Spleen (tissue), 11 donors: ENCODE data around the gene PRKAA2. TPM values are rescaled to one million over a fixed set of nuclear protein-coding genes. Genes with fewer than 3 reads are reported as not detected.

Experiments
- DNase-seq: peaks from one replicate; pipeline ENCODE4 v3.0.0-alpha.2; 2020
- H3K27ac ChIP-seq, 8 donors: fragments of 200-600 bp; sonication (generic) in 7 of 8; 1 replicate in 4 of 8; 2 replicates in 4 of 8; pipeline versions ENCODE4 v1.5.0 to v1.8.0; 2016 to 2021; ENCODE audit warnings: inconsistent platforms in 4 of 8, mild to moderate bottlenecking in 4 of 8, moderate library complexity in 1 of 8
- H3K27me3 ChIP-seq, 7 donors: fragments of 200-600 bp; sonication (generic) in 6 of 7; replicated peaks in 1 of 7; 1 replicate in 4 of 7; 2 replicates in 3 of 7; pipeline versions ENCODE4 v1.5.0 to v1.8.0; 2016 to 2021; ENCODE audit warnings: inconsistent platforms in 3 of 7, mild to moderate bottlenecking in 1 of 7
- H3K36me3 ChIP-seq, 6 donors: fragments of 200-600 bp; sonication (generic) in 5 of 6; 1 replicate in 4 of 6; 2 replicates in 2 of 6; pipeline versions ENCODE4 v1.5.0 to v1.8.0; 2016 to 2021; ENCODE audit warnings: inconsistent platforms in 2 of 6
- H3K4me1 ChIP-seq, 6 donors: fragments of 200-600 bp; sonication (generic) in 5 of 6; 1 replicate in 3 of 6; 2 replicates in 3 of 6; pipeline versions ENCODE4 v1.5.0 to v1.8.0; 2016 to 2021; ENCODE audit warnings: inconsistent platforms in 3 of 6
- H3K4me3 ChIP-seq, 8 donors: fragments of 200-600 bp; sonication (generic) in 7 of 8; 1 replicate in 4 of 8; 2 replicates in 4 of 8; pipeline versions ENCODE4 v1.5.0 to v1.8.0; 2016 to 2021; ENCODE audit warnings: inconsistent platforms in 4 of 8, mild to moderate bottlenecking in 4 of 8, moderate library complexity in 2 of 8
- H3K9me3 ChIP-seq, 8 donors: fragments of 200-600 bp; sonication (generic) in 7 of 8; 1 replicate in 4 of 8; 2 replicates in 4 of 8; pipeline versions ENCODE4 v1.5.0 to v1.8.0; 2016 to 2021; ENCODE audit warnings: inconsistent platforms in 4 of 8
- POLR2A ChIP-seq, 3 donors: fragments of 450-650 bp; IDR thresholded peaks; one replicate each; pipeline ENCODE4 v1.5.1; 2017; ENCODE audit warnings: antibody characterized with exemption in 3 of 3, mild to moderate bottlenecking in 1 of 3
- POLR2AphosphoS5 ChIP-seq, 3 donors: sonication (generic); formaldehyde crosslinking; IDR thresholded peaks; one replicate each; pipeline ENCODE4 v1.5.1; 2017; ENCODE audit warnings: antibody characterized with exemption in 3 of 3
- WGBS, 5 donors: extraction: QIAGEN DNeasy Blood & Tissue Kit in 3 of 5; methylation state at CpG; one replicate each; pipeline versions ENCODE4 v1.1.5 to v1.1.7; 2013 to 2018; 5-methylcytosine and 5-hydroxymethylcytosine counted together
- intact Hi-C: fragments of 100-400 bp; cut with DNase I; formaldehyde crosslinking; loops from one replicate; pipeline ENCODE4 v1.15.0; 2023; ENCODE audit warnings: low total_unique reads
- polyA plus RNA-seq, 3 donors: library from polyadenylated mRNA; stranded (reverse); fragments of 200-250 nt; gene quantifications; one replicate each; pipeline ENCODE4 v1.2.1, GENCODE V29; 2013
- small RNA-seq, 4 donors: library from RNA; depleted of rRNA; stranded (forward); fragments of <200 nt; gene quantifications; one replicate each; pipeline ENCODE3, GENCODE V24; 2016
- total RNA-seq, 7 donors: library from RNA; depleted of rRNA in 3 of 7; stranded (reverse); fragments of >200 nt in 3 of 7; fragmentation: NEBNext Ultra II Directional in 4 of 7; extraction: Animal tissue kit (Norgen Biotek cat#: 25700) in 4 of 7; gene quantifications; one replicate each; pipeline versions ENCODE4 v1.1.0 to v1.2.1, GENCODE V29; 2016 to 2021
- TF ChIP-seq, protein P1 (sequence below), 11 experiments: fragments of 200-600 bp in 7 of 11; fragments of 450-650 bp in 4 of 11; sonication (generic) in 4 of 11; IDR thresholded peaks in 8 of 11; conservative IDR thresholded peaks in 3 of 11; 1 replicate in 7 of 11; 2 replicates in 4 of 11; pipeline versions ENCODE4 v1.4.0 to v1.8.0; 2016 to 2021; ENCODE audit warnings: antibody characterized with exemption in 11 of 11, inconsistent platforms in 4 of 11, mild to moderate bottlenecking in 1 of 11
- donor health status: healthy with polysubstance abuse.
- donor health status: DM: no; HTN: no; CAD: no; lungs with moderate emphysema.
- donor health status: DM: no; HTN: no; CAD: no.
- donor health status: Bipolar disorder and iron deficiency.
- donor health status: healthy.
- donor health status: DM: no; HTN: no; CAD: no.
- donor health status: DM: yes; HTN: yes; CAD: no.

Gene PRKAA2
- total and polyA plus RNA-seq, 10 donors = 0.24 to 6.0 (median 3.1) TPM

GRCh38 chr1:56754708-56755479 is 109.8 kb downstream of the PRKAA2 start:
- WGBS, 5 donors = 46 to 56% (median 52%) methylated on average over 1 of the region's 1 CpG
- Histone ChIP-seq H3K4me1 (peaks cover 0 to 10% (median 0%) of the 10 kb centered on the region in 6 donors), H3K27ac (no peak overlapping the region), H3K27me3 (peaks cover 0 to 22% (median 0%) of the 10 kb centered on the region in 7 donors), H3K4me3 (no peak overlapping the region), H3K9me3 (no peaks in the 10 kb centered on the region), H3K36me3 (no peaks in the 10 kb centered on the region)
- intact Hi-C loops = no loop called here
- TF ChIP-seq POLR2AphosphoS5 (IDR thresholded peaks at IDR 0.05) (no peak), POLR2A (IDR thresholded peaks at IDR 0.05) (no peak)
- no peak for DNase-seq

GRCh38 chr1:56755911-56756310 is 110.8 kb downstream of the PRKAA2 start:
- peaks cover 0 to 10% (median 0%) of the 10 kb centered on the region in 6 donors for H3K4me1 ChIP-seq
- intact Hi-C loops = no loop called here
- H3K4me3 ChIP-seq = no peak overlapping the region
- TF ChIP-seq, protein P1, sequence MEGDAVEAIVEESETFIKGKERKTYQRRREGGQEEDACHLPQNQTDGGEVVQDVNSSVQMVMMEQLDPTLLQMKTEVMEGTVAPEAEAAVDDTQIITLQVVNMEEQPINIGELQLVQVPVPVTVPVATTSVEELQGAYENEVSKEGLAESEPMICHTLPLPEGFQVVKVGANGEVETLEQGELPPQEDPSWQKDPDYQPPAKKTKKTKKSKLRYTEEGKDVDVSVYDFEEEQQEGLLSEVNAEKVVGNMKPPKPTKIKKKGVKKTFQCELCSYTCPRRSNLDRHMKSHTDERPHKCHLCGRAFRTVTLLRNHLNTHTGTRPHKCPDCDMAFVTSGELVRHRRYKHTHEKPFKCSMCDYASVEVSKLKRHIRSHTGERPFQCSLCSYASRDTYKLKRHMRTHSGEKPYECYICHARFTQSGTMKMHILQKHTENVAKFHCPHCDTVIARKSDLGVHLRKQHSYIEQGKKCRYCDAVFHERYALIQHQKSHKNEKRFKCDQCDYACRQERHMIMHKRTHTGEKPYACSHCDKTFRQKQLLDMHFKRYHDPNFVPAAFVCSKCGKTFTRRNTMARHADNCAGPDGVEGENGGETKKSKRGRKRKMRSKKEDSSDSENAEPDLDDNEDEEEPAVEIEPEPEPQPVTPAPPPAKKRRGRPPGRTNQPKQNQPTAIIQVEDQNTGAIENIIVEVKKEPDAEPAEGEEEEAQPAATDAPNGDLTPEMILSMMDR (IDR thresholded peaks at IDR 0.05 in 8 of 11, conservative IDR thresholded peaks at IDR 0.05 in 3 of 11) = no peak
- TF ChIP-seq POLR2AphosphoS5 (IDR thresholded peaks at IDR 0.05) (no peak), POLR2A (IDR thresholded peaks at IDR 0.05) (no peak)
- H3K9me3 ChIP-seq = no peaks in the 10 kb centered on the region
- peaks cover 0 to 22% (median 0%) of the 10 kb centered on the region in 7 donors for H3K27me3 ChIP-seq
- 58 to 94% (median 91%) methylated on average over 2 of the region's 2 CpGs for WGBS, 5 donors
- no peak overlapping the region for H3K27ac ChIP-seq
- no peaks in the 10 kb centered on the region for H3K36me3 ChIP-seq
- DNase-seq = no peak

DNA sequence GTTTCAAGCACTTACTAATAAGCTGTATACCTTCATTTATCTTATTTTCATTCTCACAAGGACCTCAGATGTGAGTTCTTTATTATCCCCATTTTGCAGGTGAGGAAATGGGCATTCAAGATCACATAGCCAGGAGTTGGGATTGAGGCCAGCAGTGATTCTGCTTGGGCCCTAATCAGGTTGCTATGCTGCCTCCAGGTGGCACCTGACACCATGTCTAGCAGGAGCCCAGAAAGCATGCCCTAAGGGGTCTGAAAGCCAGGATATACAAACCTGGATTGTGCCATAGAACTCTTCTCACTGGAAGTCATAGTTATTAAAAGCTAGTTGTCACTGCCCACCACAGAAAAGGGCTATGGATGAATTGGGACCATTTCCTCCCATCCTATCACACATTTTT is 113.0 kb downstream of the PRKAA2 start:
- DNase-seq = no peak
- Histone ChIP-seq H3K4me3 (no peak overlapping the region), H3K36me3 (no peaks in the 10 kb centered on the region), H3K27me3 (peaks cover 0 to 9% (median 0%) of the 10 kb centered on the region in 7 donors), H3K27ac (no peak overlapping the region), H3K4me1 (peaks cover 0 to 10% (median 0%) of the 10 kb centered on the region in 6 donors), H3K9me3 (no peaks in the 10 kb centered on the region)
- intact Hi-C loops = no loop called here
- TF ChIP-seq POLR2AphosphoS5 (IDR thresholded peaks at IDR 0.05) = no peak
- no peak for TF ChIP-seq POLR2A (IDR thresholded peaks at IDR 0.05)
- TF ChIP-seq, protein P1 (IDR thresholded peaks at IDR 0.05 in 8 of 11, conservative IDR thresholded peaks at IDR 0.05 in 3 of 11) = no peak

DNA sequence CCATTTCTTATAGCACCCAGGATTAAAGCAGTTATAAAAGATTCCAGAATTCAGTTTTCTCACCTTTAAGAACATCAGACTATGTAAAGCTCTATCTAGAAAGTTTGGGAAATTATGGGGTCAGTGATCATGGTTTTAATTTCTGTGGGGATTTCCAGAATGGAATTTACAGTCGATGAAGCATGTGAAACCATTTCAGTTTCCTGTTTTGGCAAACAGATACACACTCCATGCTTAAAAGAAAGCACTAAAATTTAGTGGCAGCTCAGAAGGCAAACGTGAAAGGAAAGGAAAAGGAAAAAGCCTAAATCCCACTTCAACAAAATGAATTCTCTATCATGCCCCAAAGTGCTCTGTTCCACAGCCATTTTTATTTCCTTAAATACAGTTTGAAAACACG is 113.7 kb downstream of the PRKAA2 start:
- no peak for DNase-seq
- 17 to 27% (median 24%) methylated on average over 3 of the region's 3 CpGs for WGBS, 5 donors
- intact Hi-C loops = no loop called here
- H3K9me3 ChIP-seq = no peaks in the 10 kb centered on the region
- TF ChIP-seq POLR2A (IDR thresholded peaks at IDR 0.05) (no peak), POLR2AphosphoS5 (IDR thresholded peaks at IDR 0.05) (no peak)
- TF ChIP-seq, protein P1 (IDR thresholded peaks at IDR 0.05 in 8 of 11, conservative IDR thresholded peaks at IDR 0.05 in 3 of 11) = no peak
- H3K27ac ChIP-seq = no peak overlapping the region
- no peak overlapping the region for H3K4me3 ChIP-seq
- peaks cover 0 to 5% (median 0%) of the 10 kb centered on the region in 7 donors for H3K27me3 ChIP-seq
- H3K36me3 ChIP-seq = no peaks in the 10 kb centered on the region
- peaks cover 0 to 10% (median 0%) of the 10 kb centered on the region in 6 donors for H3K4me1 ChIP-seq

Small RNAs within 50 kb of the gene (small RNA-seq; reads per million reads assigned to genes)
- 0 reads per million in 4 donors for gene AC099789.1

Other genes starting within 250 kb of the PRKAA2 start
- 10 to 100 TPM; 40.3 to 90.0 (median 65.6) TPM for gene PLPP3, start 65.8 kb upstream of the PRKAA2 start, total RNA-seq
- gene PLPP3, start 65.8 kb upstream of the PRKAA2 start, polyA plus RNA-seq = 10 to 100 TPM in 2 of 3 donors, 1 to 10 TPM in 1; 6.7 to 16.3 (median 10.5) TPM
- gene FYB2, start 174.1 kb downstream of the PRKAA2 start, total RNA-seq = not detected
- gene FYB2, start 174.1 kb downstream of the PRKAA2 start, polyA plus RNA-seq = not detected
- not detected for gene C8A, start 209.5 kb downstream of the PRKAA2 start, total RNA-seq
- under 1 TPM in 1 of 3 donors, not detected in 2; 0.03 TPM for gene C8A, start 209.5 kb downstream of the PRKAA2 start, polyA plus RNA-seq